ENCODE measurements around the gene LENG8.
"Not testable (repeated sequence)": the region's sequence is repeated elsewhere in the genome, so short reads cannot be mapped to it uniquely, and the experiment has no call there.

The LENG8 gene

DNA sequence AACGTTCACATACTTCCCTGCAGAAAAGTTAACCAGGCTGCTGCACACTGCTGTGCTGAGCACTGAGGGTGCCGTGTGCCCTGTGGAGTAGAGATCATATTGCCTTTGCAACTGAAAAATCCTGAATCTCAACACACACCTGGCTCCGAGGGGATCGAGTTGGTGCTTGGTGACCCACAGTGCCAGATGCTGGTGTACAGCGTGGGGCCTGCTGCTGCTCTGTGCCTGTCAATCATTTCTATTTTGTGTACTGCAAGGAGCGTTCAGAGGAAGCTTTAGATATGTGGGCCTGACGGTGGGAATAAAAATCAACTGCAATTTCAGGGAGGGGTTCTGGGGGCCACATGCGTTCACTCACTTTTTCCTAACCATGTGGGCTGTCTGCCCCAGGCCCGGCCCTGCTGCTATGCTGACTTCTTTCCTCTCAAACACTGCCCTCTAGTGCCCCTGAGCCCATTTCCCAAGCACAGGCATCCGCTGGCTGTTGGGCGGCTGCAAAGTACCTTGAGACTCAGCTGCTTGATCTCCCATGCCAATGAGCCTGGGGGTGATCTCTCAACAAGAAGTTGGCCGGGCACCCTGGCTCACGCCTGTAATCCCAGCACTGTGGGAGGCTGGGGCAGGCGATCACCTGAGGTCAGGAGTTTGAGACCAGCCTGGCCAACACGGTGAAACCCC lies 9.7 kb upstream of the LENG8 start:
- H3K27me3 ChIP-seq (ENCODE audit: insufficient read depth, low read length, poor library complexity) = no peaks in the 10 kb centered on the region
- peaks cover 21% of the 10 kb centered on the region for H4K20me1 ChIP-seq (ENCODE audit: insufficient read depth, low read length)
- no peak overlapping the region for H3K4me3 ChIP-seq (ENCODE audit: low read depth in 1 of 2, low read length in 2 of 2)
- H3K27ac ChIP-seq (ENCODE audit: low read length) = no peak overlapping the region
- H3K4me1 ChIP-seq (ENCODE audit: insufficient read depth, low read length) = no peaks in the 10 kb centered on the region
- DNase-seq = peak; percentile 45
- H3K9ac ChIP-seq (ENCODE audit: low read depth, low read length) = no peak overlapping the region
- no peak overlapping the region for H2AFZ ChIP-seq (ENCODE audit: low read depth, low read length)
- no peak overlapping the region for H3K4me2 ChIP-seq (ENCODE audit: insufficient read depth, low read length)
- peaks cover 7% of the 10 kb centered on the region for H3K36me3 ChIP-seq (ENCODE audit: insufficient read depth, low read length)
- H3K79me2 ChIP-seq (ENCODE audit: insufficient read depth, low read length) = no peaks in the 10 kb centered on the region; the same call in 1 of the 2 replicates
- TF ChIP-seq, protein P1, sequence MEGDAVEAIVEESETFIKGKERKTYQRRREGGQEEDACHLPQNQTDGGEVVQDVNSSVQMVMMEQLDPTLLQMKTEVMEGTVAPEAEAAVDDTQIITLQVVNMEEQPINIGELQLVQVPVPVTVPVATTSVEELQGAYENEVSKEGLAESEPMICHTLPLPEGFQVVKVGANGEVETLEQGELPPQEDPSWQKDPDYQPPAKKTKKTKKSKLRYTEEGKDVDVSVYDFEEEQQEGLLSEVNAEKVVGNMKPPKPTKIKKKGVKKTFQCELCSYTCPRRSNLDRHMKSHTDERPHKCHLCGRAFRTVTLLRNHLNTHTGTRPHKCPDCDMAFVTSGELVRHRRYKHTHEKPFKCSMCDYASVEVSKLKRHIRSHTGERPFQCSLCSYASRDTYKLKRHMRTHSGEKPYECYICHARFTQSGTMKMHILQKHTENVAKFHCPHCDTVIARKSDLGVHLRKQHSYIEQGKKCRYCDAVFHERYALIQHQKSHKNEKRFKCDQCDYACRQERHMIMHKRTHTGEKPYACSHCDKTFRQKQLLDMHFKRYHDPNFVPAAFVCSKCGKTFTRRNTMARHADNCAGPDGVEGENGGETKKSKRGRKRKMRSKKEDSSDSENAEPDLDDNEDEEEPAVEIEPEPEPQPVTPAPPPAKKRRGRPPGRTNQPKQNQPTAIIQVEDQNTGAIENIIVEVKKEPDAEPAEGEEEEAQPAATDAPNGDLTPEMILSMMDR (IDR thresholded peaks at IDR 0.05; ENCODE audit: borderline replicate concordance, extremely low read depth, low read length, poor library complexity, severe bottlenecking) = peak; percentile 63
- no peak for TF ChIP-seq EZH2 (IDR thresholded peaks at IDR 0.05; ENCODE audit: borderline replicate concordance, low read depth, low read length, severe bottlenecking)
- peak; percentile 78 for ATAC-seq (ENCODE audit: insufficient read depth, low read depth)
- H3K9me3 ChIP-seq (ENCODE audit: insufficient read depth, low read length, severe bottlenecking) = no peaks in the 10 kb centered on the region

DNA sequence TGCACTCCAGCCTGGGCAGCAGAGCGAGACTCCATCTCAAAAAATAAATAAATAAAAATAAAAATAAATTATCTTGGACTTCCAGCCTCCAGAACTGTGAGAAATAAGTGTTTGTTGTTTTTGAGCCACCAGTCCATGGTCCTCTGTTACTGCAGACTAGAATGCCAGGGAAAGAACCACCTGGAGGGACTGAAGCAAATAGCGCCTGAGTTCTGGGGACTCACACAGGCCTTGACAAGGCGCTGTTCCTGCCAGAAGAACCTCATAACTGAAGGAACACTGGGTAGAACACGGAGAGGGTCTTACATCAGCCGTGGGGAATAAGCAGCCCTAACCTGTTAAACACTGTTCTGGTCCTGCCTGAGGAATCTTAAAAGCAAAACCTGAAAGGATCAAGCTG lies 8.4 kb upstream of the LENG8 start:
- no peak overlapping the region for H3K4me3 ChIP-seq (ENCODE audit: low read depth in 1 of 2, low read length in 2 of 2)
- no peak for ATAC-seq (ENCODE audit: insufficient read depth, low read depth)
- H3K36me3 ChIP-seq (ENCODE audit: insufficient read depth, low read length) = peaks cover 14% of the 10 kb centered on the region
- H3K9me3 ChIP-seq (ENCODE audit: insufficient read depth, low read length, severe bottlenecking) = no peaks in the 10 kb centered on the region
- H3K4me1 ChIP-seq (ENCODE audit: insufficient read depth, low read length) = peaks cover 1% of the 10 kb centered on the region; the same call in 1 of the 2 replicates
- DNase-seq = no peak
- peaks cover 5% of the 10 kb centered on the region for H3K79me2 ChIP-seq (ENCODE audit: insufficient read depth, low read length)
- H2AFZ ChIP-seq (ENCODE audit: low read depth, low read length) = no peak overlapping the region
- H3K27ac ChIP-seq (ENCODE audit: low read length) = no peak overlapping the region
- no peak overlapping the region for H3K4me2 ChIP-seq (ENCODE audit: insufficient read depth, low read length)
- TF ChIP-seq, protein P1 (IDR thresholded peaks at IDR 0.05; ENCODE audit: borderline replicate concordance, extremely low read depth, low read length, poor library complexity, severe bottlenecking) = no peak
- TF ChIP-seq EZH2 (IDR thresholded peaks at IDR 0.05; ENCODE audit: borderline replicate concordance, low read depth, low read length, severe bottlenecking) = no peak
- no peak overlapping the region for H3K9ac ChIP-seq (ENCODE audit: low read depth, low read length)
- no peaks in the 10 kb centered on the region for H3K27me3 ChIP-seq (ENCODE audit: insufficient read depth, low read length, poor library complexity)
- H4K20me1 ChIP-seq (ENCODE audit: insufficient read depth, low read length) = peaks cover 8% of the 10 kb centered on the region; the same call in 1 of the 2 replicates

DNA sequence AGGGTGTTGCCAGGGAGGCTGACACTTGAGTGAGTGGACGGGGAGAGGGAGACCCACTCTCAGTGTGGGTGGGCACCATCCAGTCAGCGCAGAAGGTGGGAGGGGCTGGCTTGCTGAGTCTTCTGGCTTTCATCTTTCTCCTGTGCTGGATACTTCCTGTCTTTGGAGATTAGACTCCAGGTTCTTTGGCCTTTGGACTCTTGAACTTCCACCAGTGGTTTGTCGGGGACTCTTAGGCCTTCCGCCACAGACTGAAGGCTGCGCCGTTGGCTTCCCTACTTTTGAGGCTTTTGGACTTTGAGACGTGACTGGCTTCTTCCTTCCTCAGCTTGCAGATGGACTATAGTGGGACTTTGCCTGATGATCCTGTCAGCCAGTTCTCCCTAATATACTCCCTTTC lies 4.3 kb upstream of the LENG8 start:
- Histone ChIP-seq H3K79me2 (ENCODE audit: insufficient read depth, low read length) (peaks cover 42% of the 10 kb centered on the region), H4K20me1 (ENCODE audit: insufficient read depth, low read length) (peaks cover 4% of the 10 kb centered on the region), H3K4me2 (ENCODE audit: insufficient read depth, low read length) (no peak overlapping the region), H3K4me1 (ENCODE audit: insufficient read depth, low read length) (peaks cover 18% of the 10 kb centered on the region), H2AFZ (ENCODE audit: low read depth, low read length) (no peak overlapping the region), H3K27ac (ENCODE audit: low read length) (no peak overlapping the region), H3K27me3 (ENCODE audit: insufficient read depth, low read length, poor library complexity) (no peaks in the 10 kb centered on the region), H3K4me3 (ENCODE audit: low read depth in 1 of 2, low read length in 2 of 2) (no peak overlapping the region), H3K9me3 (ENCODE audit: insufficient read depth, low read length, severe bottlenecking) (no peaks in the 10 kb centered on the region), H3K36me3 (ENCODE audit: insufficient read depth, low read length) (peaks cover 22% of the 10 kb centered on the region), H3K9ac (ENCODE audit: low read depth, low read length) (no peak overlapping the region)
- ATAC-seq (ENCODE audit: insufficient read depth, low read depth) (no peak), DNase-seq (peak; percentile 35)
- no peak for TF ChIP-seq EZH2 (IDR thresholded peaks at IDR 0.05; ENCODE audit: borderline replicate concordance, low read depth, low read length, severe bottlenecking)
- TF ChIP-seq, protein P1 (IDR thresholded peaks at IDR 0.05; ENCODE audit: borderline replicate concordance, extremely low read depth, low read length, poor library complexity, severe bottlenecking) = no peak

DNA sequence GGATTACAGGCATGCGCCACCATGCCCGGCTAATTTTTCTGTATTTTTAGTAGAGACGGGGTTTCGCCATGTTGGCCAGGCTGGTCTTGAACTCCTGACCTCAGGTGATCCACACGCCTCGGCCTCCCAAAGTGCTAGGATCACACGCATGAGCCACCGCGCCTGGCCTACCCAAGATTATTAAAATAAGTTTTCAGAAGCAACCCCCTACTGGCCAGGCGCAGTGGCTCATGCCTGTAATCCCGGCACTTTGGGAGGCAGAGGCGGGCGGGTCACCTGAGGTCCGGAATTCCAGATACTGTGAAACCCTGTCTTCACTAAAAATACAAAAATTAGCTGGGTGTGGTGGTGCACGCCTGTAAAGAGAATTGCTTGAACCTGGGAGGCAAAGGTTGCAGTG lies 2.6 kb upstream of the LENG8 start:
- Histone ChIP-seq H3K4me1 (ENCODE audit: insufficient read depth, low read length) (peaks cover 35% of the 10 kb centered on the region), H3K79me2 (ENCODE audit: insufficient read depth, low read length) (peaks cover 58% of the 10 kb centered on the region), H4K20me1 (ENCODE audit: insufficient read depth, low read length) (peaks cover 20% of the 10 kb centered on the region), H3K36me3 (ENCODE audit: insufficient read depth, low read length) (peaks cover 37% of the 10 kb centered on the region)
- H3K4me3 ChIP-seq (ENCODE audit: low read depth in 1 of 2, low read length in 2 of 2); H3K27ac ChIP-seq (ENCODE audit: low read length); H2AFZ ChIP-seq (ENCODE audit: low read depth, low read length); H3K9me3 ChIP-seq (ENCODE audit: insufficient read depth, low read length, severe bottlenecking); DNase-seq; ATAC-seq (ENCODE audit: insufficient read depth, low read depth); H3K4me2 ChIP-seq (ENCODE audit: insufficient read depth, low read length); H3K9ac ChIP-seq (ENCODE audit: low read depth, low read length); H3K27me3 ChIP-seq (ENCODE audit: insufficient read depth, low read length, poor library complexity): not testable (repeated sequence)
